Germinal center (tissue), 1 donor: ENCODE measurements around the gene KRT73.

Experiments used
- DNase-seq: peaks from one replicate; pipeline ENCODE4 v3.0.0; 2012; ENCODE audit warnings: mixed read lengths, low spot score

The KRT73 gene

GRCh38 chr12:52645982-52646381, 27.6 kb upstream of the KRT73 start:
- DNase-seq, result no peak

GRCh38 chr12:52645120-52645761, 26.9 kb upstream of the KRT73 start:
- no peak for DNase-seq

GRCh38 chr12:52644078-52644415, 25.7 kb upstream of the KRT73 start:
- no peak for DNase-seq

DNA sequence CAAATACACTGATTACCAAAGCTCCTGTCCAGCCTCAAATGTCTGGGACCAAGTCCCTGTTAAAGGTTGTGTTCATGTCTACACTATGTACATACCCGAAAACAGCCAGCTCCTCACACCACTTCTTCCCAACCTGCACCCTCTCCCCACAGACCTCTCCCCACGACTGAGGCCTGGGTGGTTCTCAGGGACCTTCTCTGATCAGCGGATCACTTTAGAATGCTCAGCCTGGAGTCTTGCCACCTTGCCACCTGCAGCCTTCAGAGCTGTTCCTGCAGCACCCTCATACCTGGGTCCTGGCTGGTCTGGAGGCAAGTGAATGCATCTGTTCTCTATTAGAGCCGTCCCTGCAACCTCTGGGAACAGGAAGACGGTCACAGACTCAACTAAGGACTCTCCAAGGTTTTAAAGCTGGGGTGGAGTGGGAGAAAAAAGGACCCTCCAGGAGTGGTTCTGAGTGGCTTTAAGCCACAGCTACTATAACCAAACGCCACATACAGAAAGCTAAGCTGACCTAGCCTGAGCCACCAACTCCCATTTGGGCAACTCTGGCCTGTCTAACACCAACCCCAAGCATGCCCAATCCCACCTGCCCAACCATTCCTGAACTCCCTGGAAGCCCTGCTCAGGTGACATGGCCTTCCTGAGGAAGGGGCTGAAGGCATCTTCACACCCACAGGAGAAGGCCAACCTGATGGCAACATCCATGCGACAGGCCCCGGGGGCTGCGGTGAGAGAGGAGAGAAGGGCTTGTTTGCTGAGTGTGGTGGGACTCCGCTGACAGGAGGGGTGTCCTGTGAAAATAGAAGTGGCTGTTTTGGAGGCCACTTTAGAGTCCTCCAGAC, 25.1 kb upstream of the KRT73 start:
- DNase-seq, result no peak

DNA sequence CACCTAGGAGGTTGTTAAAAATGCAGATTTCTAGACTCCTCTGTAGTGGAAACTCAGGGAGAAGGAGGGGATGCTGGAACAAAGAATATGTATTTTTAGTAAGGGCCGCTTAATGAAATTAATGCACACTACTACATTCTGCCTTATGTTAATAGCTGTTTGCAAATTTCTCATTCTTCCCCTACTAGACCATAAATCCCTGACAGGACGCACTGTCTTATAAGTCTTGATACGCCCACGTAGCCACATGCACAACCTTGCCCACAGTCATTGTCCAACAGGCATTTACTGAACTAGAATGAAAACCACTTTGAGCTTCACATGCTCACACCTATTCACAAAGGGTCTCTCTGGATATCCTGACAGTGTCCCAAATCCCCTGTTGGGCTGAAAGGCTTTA, 23.1 kb upstream of the KRT73 start:
- DNase-seq, result no peak

DNA sequence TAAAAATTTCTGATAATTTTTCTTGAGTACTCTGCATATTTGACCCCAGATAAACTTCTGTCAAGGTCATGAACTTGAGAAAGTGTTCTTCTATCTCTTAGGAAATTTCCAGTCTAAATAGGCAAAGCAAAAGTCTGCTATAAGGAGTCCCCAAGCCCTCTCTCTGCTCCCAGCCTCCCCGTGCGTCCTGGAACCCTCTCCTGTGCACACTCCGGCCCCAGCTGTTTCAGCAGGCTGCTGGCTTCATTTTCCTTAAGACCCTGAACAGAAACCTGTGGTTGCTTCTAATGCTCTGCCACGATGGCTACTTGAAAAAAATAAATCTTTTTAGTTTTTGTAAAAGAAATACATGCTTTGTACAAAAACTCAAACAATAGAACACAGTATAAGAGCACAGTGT, 18.9 kb upstream of the KRT73 start:
- DNase-seq, result no peak

DNA sequence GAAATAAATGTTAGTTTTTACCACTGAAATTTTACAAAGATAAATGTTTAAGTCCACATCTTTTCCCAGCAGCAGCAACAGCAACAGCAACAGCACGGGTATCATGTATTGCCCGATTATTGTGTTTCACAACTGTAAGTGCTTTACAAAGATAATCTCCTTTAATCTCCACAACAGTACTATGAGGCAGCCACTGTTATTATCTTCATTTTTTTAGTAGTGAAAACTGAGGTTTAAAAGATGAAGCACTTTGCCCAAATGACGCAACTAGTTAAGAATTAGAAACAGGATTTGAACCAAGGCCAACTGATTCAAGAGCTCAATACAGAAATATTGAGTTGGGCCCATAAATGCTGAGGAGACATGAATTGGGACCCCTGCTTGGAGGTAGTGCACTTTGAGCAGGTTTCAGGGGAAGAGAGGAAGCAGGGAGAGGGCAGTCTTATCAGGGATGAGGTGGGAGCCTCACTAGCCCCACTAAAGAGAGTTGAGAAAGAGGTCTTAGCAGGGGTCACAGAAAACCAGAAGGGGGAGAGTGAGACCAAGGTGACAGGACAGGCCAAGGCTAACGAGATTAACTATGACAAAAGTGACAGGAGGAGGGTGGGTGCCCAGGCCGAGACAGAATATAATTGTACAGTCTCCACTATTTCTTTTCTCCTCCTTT, 18.4 kb upstream of the KRT73 start:
- no peak for DNase-seq

DNA sequence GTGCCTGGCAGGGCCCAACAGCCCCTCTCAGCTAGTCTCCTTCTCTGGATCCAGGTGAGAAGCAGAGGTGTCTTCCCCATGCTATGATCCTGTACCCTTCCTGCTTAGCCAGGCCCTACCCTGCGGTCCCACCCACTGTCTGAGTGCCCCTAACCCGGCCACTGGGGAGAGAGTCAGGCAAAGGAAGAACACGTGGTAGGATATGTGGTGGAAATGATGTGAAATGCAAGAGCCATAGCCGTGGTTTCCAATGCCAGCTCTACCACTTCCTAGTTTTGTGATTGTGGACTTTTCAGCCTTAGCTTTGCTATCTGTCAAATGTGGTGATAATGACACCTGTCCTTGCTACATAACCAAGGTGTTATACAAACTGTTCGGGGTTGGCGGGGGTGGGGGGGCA, 17.8 kb upstream of the KRT73 start:
- DNase-seq, result no peak

GRCh38 chr12:52634266-52635056, 16.1 kb upstream of the KRT73 start:
- DNase-seq, result no peak

DNA sequence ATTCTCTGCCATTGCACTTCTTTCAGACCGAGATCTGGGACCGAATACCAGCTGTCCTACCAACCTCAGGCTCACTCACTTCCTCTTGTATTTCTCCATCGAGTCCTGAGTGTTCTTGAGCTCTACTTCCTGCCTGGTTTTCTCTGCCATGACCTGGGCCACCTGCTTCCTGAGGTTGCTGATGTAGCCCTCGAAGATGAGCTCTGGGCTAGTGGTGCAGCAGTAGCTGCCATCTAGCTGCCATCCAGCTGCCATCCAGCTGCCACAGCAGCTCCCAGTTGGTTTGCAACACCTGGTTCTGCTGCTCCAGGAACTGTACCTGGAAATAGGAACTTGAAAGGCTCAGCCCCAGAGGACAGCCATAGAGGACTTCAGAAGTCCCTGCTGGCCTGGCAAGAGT, 15.0 kb upstream of the KRT73 start:
- DNase-seq, result no peak

DNA sequence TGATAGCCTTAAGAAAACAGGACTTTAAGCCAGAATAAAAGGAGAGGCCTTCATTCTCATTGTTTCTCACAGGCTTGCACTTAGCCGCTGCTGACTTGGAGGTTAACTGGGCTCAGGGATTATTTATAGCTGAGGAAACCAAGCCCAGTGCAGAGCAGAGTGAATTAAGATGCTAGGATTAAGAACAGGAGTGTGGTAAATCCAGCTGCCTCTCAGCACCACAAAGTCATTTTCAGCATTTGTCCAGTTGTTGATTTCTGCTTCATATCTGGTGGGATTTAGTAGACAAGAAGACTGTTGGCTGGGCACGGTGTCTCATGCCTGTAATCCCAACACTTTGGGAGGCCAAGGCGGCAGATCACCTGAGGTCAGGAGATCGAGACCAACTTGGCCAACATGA, 14.3 kb upstream of the KRT73 start:
- no peak for DNase-seq

GRCh38 chr12:52631676-52632459, 13.5 kb upstream of the KRT73 start:
- no peak for DNase-seq

DNA sequence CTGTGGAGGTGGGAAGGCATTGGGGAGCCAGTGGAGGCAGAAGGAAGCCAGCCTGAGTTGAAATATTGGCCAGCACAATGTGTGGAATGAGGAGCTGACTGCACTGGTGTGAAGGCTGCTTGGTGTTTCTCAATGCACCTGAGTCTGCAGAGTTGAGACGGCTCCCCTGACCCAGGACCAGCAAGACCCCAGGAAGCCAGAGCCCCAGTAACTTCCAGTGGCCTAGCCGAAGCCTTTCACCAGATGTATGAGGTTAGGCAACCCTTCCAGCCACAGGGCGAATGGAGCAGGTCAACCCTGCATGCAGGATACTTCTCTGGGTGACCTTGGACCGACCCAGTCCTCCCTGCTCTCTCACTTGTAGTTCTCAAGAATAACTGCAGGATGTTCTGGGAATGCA, 12.9 kb upstream of the KRT73 start:
- DNase-seq, result no peak

GRCh38 chr12:52630599-52631200, 12.3 kb upstream of the KRT73 start:
- no peak for DNase-seq

DNA sequence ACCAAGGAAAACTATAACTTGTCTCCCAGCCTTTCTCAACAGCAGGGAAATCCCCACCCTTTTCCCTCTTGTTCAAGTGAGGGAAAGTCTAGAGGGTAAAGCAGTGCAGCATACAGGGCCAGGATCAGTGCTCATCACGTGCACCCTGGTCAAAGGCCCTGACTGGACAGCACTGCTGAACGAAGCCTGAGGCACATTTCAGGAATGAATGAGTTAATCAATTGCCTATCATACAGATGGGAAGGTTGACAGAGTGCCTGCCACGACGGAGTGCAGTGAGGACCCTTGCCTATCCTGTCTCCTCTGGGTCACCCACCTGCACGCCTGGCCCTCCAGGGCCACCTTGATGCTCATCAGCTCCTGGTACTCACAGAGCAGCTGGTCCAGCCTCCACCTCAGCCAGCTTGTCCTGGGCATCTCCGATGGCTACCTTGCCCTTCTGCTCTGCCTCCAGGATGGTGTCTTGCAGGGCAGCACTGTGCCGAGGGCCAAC, 11.7 kb upstream of the KRT73 start:
- no peak for DNase-seq

GRCh38 chr12:52629281-52630007, 11.1 kb upstream of the KRT73 start:
- DNase-seq, result no peak

GRCh38 chr12:52628841-52629240, 10.5 kb upstream of the KRT73 start:
- DNase-seq, result no peak

DNA sequence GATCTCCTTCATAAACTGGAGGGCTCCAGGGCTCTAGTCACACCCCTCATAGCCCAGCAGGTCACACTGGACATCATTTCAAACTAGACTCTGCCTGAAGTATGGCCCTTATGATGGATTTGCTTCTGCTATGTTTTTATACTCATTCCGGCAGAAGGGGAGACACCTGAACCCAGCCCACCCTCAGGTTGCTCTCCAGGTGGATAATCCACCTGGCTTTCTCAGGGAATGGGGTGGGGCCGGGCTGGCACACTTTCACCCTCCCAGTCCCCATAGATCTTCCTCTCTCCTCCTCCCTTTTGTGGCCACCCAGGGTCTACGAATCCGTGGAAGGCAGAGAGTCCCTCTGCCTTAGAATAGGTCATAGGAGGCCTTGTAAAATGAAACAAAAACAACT, 9.8 kb upstream of the KRT73 start:
- no peak for DNase-seq

DNA sequence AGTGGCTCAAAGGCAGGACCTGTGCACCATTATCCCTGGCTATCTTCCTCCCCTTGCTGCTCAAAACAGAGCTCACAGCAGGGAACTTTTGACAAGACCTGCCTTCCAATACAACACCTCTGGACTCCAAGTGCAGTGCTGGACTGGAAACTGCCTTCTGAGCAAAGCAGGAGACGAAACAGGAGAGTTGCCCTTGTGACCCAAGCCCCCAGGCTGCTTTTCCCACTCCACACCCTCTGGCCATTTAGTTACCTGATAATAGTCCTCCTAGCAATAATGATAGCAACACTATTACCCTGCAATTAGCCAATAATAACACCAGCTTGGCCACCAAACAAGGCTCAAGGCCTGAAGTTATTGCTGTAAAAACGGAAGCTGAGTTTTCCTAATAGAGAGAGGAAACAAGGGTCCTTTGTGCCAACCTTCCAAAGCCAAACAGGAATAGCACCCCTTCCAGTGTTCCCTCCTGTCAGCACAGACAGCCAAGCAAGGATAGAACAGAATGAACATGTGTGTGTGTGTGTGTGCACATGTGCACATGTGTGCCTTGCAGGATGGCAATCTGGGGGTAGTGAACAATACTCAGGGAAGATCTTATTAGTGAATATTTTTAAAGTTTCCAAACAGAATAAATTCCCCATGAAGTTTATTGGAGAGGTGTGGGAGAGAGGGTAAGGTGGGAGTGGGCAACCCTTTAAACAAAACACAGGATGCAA, 9.2 kb upstream of the KRT73 start:
- no peak for DNase-seq

DNA sequence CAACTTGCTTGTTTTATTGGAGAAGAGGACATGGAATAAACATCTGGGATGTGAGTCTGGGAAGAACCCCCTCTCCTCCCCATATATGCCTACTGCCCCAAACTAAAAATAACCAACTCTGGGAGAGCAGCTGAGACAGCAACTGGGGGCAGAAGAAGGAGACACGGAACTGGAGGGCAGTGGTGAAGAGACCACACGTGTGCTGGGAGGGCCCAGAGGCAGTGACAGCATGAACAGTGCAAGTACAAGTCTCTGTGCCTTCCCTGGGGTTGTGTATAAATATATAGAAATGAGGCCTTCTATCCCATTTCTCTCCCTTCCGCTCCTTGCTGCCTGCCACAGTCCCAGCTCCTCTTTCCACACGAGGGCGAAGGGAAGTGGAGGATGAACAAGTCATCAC, 4.0 kb upstream of the KRT73 start:
- no peak for DNase-seq
